WTC11 (cell line): ENCODE data around the gene USP11. TPM values are rescaled to one million over a fixed set of nuclear protein-coding genes. Genes with fewer than 3 reads are reported as not detected.

ENCODE experiments used
- ATAC-seq: fragments of 200-7000 bp; cut with Tn5 transposase; 2 replicates; pipeline ENCODE4 v1.10.0; 2021; ENCODE audit warnings: mild to moderate bottlenecking, moderate library complexity
- CTCF ChIA-PET: fragments of 300-600 bp; sonication (Branson Sonifier 250); formaldehyde crosslinking; loops from one replicate; lab custom pipeline; 2021; ENCODE audit warnings: antibody characterized with exemption; lab: Charles Lee
- POLR2A ChIA-PET: fragments of 350-600 bp; sonication (Branson Sonifier 250); formaldehyde crosslinking; loops from one replicate; lab custom pipeline; 2021; ENCODE audit warnings: antibody characterized with exemption; lab: Charles Lee
- DNase-seq: peaks from one replicate; pipeline ENCODE4 v3.0.0; 2021; ENCODE audit warnings: low spot score
- H3K27ac Mint-ChIP-seq: 2 replicates; pipeline ENCODE4 v1.8.0; 2021; ENCODE audit warnings: mixed read lengths
- H3K27me3 Mint-ChIP-seq: 2 replicates; pipeline ENCODE4 v1.8.0; 2021; ENCODE audit warnings: low read depth, mild to moderate bottlenecking, moderate library complexity, mixed read lengths
- H3K36me3 Mint-ChIP-seq: 2 replicates; pipeline ENCODE4 v1.8.0; 2021; ENCODE audit warnings: mixed read lengths
- H3K4me1 Mint-ChIP-seq: 2 replicates; pipeline ENCODE4 v1.8.0; 2022; ENCODE audit warnings: mixed read lengths
- H3K4me3 Mint-ChIP-seq: 2 replicates; pipeline ENCODE4 v1.8.0; 2021; ENCODE audit warnings: mild to moderate bottlenecking, moderate library complexity, mixed read lengths
- H3K9me3 Mint-ChIP-seq: 2 replicates; pipeline ENCODE4 v1.8.0; 2021; ENCODE audit warnings: mixed read lengths
- ATF1 ChIP-seq: sonication (generic); formaldehyde crosslinking; IDR thresholded peaks from 2 replicates; pipeline ENCODE4 v1.8.1; 2023; ENCODE audit warnings: mild to moderate bottlenecking, moderate library complexity, missing genetic modification reagents
- IRF2 ChIP-seq: sonication (generic); formaldehyde crosslinking; IDR thresholded peaks from 2 replicates; pipeline ENCODE4 v1.8.0; 2022; ENCODE audit warnings: low read depth, missing genetic modification reagents, borderline replicate concordance
- MXD4 ChIP-seq: fragments of 250-450 bp; sonication (Bioruptor Pico); IDR thresholded peaks from 2 replicates; pipeline ENCODE4 v1.8.0; 2021; ENCODE audit warnings: mild to moderate bottlenecking, moderate library complexity, borderline replicate concordance
- NR1H2 ChIP-seq: sonication (generic); formaldehyde crosslinking; IDR thresholded peaks from 2 replicates; pipeline ENCODE4 v1.9.0; 2021; ENCODE audit warnings: mild to moderate bottlenecking, moderate library complexity, missing genetic modification reagents
- NR2C2 ChIP-seq: sonication (generic); formaldehyde crosslinking; IDR thresholded peaks from 2 replicates; pipeline ENCODE4 v1.8.0; 2022; ENCODE audit warnings: mild to moderate bottlenecking, missing genetic modification reagents
- NR3C1 ChIP-seq: sonication (generic); formaldehyde crosslinking; conservative IDR thresholded peaks from 2 replicates; pipeline ENCODE4 v1.8.1; 2023; ENCODE audit warnings: low read depth, mild to moderate bottlenecking, missing genetic modification reagents
- PRRX2 ChIP-seq: fragments of 250-450 bp; sonication (Bioruptor Pico); IDR thresholded peaks from 2 replicates; pipeline ENCODE4 v1.8.0; 2021; ENCODE audit warnings: mild to moderate bottlenecking
- RELA ChIP-seq: sonication (generic); formaldehyde crosslinking; IDR thresholded peaks from 2 replicates; pipeline ENCODE4 v1.8.1; 2022; ENCODE audit warnings: missing genetic modification reagents, mild to moderate bottlenecking, borderline replicate concordance
- TCF7 ChIP-seq: sonication (generic); formaldehyde crosslinking; IDR thresholded peaks from 2 replicates; pipeline ENCODE4 v1.8.0; 2022; ENCODE audit warnings: mild to moderate bottlenecking, low read depth, missing genetic modification reagents, moderate library complexity
- ZNF232 ChIP-seq: sonication (generic); formaldehyde crosslinking; IDR thresholded peaks from 2 replicates; pipeline ENCODE4 v1.8.0; 2022; ENCODE audit warnings: mild to moderate bottlenecking, missing genetic modification reagents
- ZNF423 ChIP-seq: fragments of 250-450 bp; sonication (Bioruptor Pico); IDR thresholded peaks from 2 replicates; pipeline ENCODE4 v2.1.2; 2022; ENCODE audit warnings: mild to moderate bottlenecking, moderate library complexity
- ZNF671 ChIP-seq: fragments of 250-450 bp; sonication (Bioruptor Pico); IDR thresholded peaks from 2 replicates; pipeline ENCODE4 v1.8.0; 2021; ENCODE audit warnings: mild to moderate bottlenecking
- total RNA-seq: library from RNA; stranded (reverse); gene quantifications from 3 replicates; pipeline ENCODE4 v1.2.3, GENCODE V29; 2021
- TF ChIP-seq, protein P1 (sequence below): fragments of 250-450 bp; sonication (Bioruptor Pico); IDR thresholded peaks from 2 replicates; pipeline ENCODE4 v1.9.0; 2021; ENCODE audit warnings: mild to moderate bottlenecking
- TF ChIP-seq, protein P2 (sequence below): sonication (generic); formaldehyde crosslinking; IDR thresholded peaks from 2 replicates; pipeline ENCODE4 v1.8.0; 2023; ENCODE audit warnings: missing genetic modification reagents, mild to moderate bottlenecking, borderline replicate concordance
- TF ChIP-seq, protein P3 (sequence below): fragments of 250-450 bp; sonication (Bioruptor Pico); IDR thresholded peaks from 2 replicates; pipeline ENCODE4 v1.9.0; 2021; ENCODE audit warnings: mild to moderate bottlenecking, borderline replicate concordance
- TF ChIP-seq, protein P4 (sequence below): sonication (generic); formaldehyde crosslinking; IDR thresholded peaks from 2 replicates; pipeline ENCODE4 v1.8.1; 2023; ENCODE audit warnings: mild to moderate bottlenecking, missing genetic modification reagents
- TF ChIP-seq, protein P5 (sequence below): sonication (generic); formaldehyde crosslinking; IDR thresholded peaks from 2 replicates; pipeline ENCODE4 v1.8.0; 2023; ENCODE audit warnings: missing genetic modification reagents
- TF ChIP-seq, protein P6 (sequence below): sonication (generic); formaldehyde crosslinking; IDR thresholded peaks from 2 replicates; pipeline ENCODE4 v1.8.0; 2022; ENCODE audit warnings: mild to moderate bottlenecking, missing genetic modification reagents

Gene USP11
- total RNA-seq, 1 experiment from 2014 or later: 86.8 TPM

DNA sequence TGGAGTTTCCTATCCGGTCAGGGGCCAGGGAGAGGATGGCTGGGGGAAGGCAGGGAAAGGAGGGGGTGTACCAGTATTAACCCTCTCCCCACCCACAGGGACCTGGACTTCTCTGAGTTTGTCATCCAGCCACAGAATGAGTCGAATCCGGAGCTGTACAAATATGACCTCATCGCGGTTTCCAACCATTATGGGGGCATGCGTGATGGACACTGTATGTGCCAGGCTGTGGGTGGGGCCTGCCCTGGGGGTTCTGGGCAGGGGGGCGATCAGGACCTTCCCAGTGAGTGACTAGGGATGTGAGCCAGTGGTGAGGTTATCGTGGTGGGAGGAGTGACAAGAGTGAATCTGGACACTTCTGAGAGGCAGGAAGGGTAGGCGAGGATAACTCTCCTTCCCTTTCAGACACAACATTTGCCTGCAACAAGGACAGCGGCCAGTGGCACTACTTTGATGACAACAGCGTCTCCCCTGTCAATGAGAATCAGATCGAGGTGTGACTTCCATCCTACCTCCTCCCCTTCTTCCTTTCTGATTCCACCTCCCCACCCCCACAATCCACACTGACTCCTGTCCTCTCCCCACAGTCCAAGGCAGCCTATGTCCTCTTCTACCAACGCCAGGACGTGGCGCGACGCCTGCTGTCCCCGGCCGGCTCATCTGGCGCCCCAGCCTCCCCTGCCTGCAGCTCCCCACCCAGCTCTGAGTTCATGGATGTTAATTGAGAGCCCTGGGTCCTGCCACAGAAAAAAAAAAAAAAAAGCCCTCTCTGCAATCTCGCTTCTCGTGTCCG, 14.6 kb downstream of the USP11 start:
- no peak for ATAC-seq
- Mint-ChIP-seq H3K4me1 (no peaks in the 10 kb centered on the region), H3K27ac (no peak overlapping the region), H3K27me3 (no peaks in the 10 kb centered on the region), H3K9me3 (no peaks in the 10 kb centered on the region), H3K4me3 (no peak overlapping the region), H3K36me3 (peaks cover 28% of the 10 kb centered on the region)
- TF ChIP-seq IRF2 (CRISPR knock-in tag) (no peak), TCF7 (CRISPR knock-in tag) (no peak), ZNF232 (no peak), RELA (CRISPR knock-in tag) (no peak), NR3C1 (CRISPR knock-in tag) (no peak), ZNF423 (CRISPR knock-in tag) (no peak), NR1H2 (CRISPR knock-in tag) (no peak)
- TF ChIP-seq, protein P1, sequence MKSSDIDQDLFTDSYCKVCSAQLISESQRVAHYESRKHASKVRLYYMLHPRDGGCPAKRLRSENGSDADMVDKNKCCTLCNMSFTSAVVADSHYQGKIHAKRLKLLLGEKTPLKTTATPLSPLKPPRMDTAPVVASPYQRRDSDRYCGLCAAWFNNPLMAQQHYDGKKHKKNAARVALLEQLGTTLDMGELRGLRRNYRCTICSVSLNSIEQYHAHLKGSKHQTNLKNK (CRISPR knock-in tag): no peak
- TF ChIP-seq, protein P2, sequence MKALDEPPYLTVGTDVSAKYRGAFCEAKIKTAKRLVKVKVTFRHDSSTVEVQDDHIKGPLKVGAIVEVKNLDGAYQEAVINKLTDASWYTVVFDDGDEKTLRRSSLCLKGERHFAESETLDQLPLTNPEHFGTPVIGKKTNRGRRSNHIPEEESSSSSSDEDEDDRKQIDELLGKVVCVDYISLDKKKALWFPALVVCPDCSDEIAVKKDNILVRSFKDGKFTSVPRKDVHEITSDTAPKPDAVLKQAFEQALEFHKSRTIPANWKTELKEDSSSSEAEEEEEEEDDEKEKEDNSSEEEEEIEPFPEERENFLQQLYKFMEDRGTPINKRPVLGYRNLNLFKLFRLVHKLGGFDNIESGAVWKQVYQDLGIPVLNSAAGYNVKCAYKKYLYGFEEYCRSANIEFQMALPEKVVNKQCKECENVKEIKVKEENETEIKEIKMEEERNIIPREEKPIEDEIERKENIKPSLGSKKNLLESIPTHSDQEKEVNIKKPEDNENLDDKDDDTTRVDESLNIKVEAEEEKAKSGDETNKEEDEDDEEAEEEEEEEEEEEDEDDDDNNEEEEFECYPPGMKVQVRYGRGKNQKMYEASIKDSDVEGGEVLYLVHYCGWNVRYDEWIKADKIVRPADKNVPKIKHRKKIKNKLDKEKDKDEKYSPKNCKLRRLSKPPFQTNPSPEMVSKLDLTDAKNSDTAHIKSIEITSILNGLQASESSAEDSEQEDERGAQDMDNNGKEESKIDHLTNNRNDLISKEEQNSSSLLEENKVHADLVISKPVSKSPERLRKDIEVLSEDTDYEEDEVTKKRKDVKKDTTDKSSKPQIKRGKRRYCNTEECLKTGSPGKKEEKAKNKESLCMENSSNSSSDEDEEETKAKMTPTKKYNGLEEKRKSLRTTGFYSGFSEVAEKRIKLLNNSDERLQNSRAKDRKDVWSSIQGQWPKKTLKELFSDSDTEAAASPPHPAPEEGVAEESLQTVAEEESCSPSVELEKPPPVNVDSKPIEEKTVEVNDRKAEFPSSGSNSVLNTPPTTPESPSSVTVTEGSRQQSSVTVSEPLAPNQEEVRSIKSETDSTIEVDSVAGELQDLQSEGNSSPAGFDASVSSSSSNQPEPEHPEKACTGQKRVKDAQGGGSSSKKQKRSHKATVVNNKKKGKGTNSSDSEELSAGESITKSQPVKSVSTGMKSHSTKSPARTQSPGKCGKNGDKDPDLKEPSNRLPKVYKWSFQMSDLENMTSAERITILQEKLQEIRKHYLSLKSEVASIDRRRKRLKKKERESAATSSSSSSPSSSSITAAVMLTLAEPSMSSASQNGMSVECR (CRISPR knock-in tag): no peak
- TF ChIP-seq, protein P3, sequence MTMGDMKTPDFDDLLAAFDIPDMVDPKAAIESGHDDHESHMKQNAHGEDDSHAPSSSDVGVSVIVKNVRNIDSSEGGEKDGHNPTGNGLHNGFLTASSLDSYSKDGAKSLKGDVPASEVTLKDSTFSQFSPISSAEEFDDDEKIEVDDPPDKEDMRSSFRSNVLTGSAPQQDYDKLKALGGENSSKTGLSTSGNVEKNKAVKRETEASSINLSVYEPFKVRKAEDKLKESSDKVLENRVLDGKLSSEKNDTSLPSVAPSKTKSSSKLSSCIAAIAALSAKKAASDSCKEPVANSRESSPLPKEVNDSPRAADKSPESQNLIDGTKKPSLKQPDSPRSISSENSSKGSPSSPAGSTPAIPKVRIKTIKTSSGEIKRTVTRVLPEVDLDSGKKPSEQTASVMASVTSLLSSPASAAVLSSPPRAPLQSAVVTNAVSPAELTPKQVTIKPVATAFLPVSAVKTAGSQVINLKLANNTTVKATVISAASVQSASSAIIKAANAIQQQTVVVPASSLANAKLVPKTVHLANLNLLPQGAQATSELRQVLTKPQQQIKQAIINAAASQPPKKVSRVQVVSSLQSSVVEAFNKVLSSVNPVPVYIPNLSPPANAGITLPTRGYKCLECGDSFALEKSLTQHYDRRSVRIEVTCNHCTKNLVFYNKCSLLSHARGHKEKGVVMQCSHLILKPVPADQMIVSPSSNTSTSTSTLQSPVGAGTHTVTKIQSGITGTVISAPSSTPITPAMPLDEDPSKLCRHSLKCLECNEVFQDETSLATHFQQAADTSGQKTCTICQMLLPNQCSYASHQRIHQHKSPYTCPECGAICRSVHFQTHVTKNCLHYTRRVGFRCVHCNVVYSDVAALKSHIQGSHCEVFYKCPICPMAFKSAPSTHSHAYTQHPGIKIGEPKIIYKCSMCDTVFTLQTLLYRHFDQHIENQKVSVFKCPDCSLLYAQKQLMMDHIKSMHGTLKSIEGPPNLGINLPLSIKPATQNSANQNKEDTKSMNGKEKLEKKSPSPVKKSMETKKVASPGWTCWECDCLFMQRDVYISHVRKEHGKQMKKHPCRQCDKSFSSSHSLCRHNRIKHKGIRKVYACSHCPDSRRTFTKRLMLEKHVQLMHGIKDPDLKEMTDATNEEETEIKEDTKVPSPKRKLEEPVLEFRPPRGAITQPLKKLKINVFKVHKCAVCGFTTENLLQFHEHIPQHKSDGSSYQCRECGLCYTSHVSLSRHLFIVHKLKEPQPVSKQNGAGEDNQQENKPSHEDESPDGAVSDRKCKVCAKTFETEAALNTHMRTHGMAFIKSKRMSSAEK (CRISPR knock-in tag): no peak
- DNase-seq: no peak
- POLR2A ChIA-PET: interaction anchor here (0.7 kb wide), 1 partner anchor 1728 kb away, joined by 4 read pairs; no protein-coding TSS in a partner anchor
- CTCF ChIA-PET: no interaction called here

DNA sequence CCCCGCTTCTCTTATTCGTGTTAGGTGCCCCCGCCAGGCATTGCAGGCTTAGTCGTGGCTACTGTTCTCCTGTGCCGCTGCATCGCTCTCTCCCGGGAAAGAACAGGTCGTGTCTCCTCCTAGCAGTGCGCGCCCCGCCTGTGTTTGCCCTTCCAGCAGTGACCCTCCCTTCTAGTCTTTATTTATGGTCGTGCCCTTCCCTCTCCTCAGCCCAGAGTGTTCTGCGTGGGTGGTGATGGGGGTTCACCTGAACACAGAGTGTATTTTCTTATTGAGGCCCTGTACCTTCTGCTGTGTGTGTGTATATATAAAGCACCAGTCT, 15.2 kb downstream of the USP11 start:
- no peak overlapping the region for H3K4me3 Mint-ChIP-seq
- DNase-seq (no peak), ATAC-seq (no peak)
- CTCF ChIA-PET: no interaction called here
- no peaks in the 10 kb centered on the region for H3K9me3 Mint-ChIP-seq
- peaks cover 23% of the 10 kb centered on the region for H3K36me3 Mint-ChIP-seq
- POLR2A ChIA-PET: interaction anchor here (0.7 kb wide), 1 partner anchor 1729 kb away, joined by 4 read pairs; no protein-coding TSS in a partner anchor
- H3K27ac Mint-ChIP-seq: no peak overlapping the region
- no peaks in the 10 kb centered on the region for H3K27me3 Mint-ChIP-seq
- H3K4me1 Mint-ChIP-seq: no peaks in the 10 kb centered on the region
- TF ChIP-seq MXD4 (CRISPR knock-in tag) (no peak), ZNF423 (CRISPR knock-in tag) (no peak), PRRX2 (CRISPR knock-in tag) (no peak), ATF1 (CRISPR knock-in tag) (no peak), NR2C2 (CRISPR knock-in tag) (no peak), RELA (CRISPR knock-in tag) (no peak), ZNF671 (CRISPR knock-in tag) (no peak)
- TF ChIP-seq, protein P4, sequence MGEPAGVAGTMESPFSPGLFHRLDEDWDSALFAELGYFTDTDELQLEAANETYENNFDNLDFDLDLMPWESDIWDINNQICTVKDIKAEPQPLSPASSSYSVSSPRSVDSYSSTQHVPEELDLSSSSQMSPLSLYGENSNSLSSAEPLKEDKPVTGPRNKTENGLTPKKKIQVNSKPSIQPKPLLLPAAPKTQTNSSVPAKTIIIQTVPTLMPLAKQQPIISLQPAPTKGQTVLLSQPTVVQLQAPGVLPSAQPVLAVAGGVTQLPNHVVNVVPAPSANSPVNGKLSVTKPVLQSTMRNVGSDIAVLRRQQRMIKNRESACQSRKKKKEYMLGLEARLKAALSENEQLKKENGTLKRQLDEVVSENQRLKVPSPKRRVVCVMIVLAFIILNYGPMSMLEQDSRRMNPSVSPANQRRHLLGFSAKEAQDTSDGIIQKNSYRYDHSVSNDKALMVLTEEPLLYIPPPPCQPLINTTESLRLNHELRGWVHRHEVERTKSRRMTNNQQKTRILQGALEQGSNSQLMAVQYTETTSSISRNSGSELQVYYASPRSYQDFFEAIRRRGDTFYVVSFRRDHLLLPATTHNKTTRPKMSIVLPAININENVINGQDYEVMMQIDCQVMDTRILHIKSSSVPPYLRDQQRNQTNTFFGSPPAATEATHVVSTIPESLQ (CRISPR knock-in tag): no peak
- TF ChIP-seq, protein P5, sequence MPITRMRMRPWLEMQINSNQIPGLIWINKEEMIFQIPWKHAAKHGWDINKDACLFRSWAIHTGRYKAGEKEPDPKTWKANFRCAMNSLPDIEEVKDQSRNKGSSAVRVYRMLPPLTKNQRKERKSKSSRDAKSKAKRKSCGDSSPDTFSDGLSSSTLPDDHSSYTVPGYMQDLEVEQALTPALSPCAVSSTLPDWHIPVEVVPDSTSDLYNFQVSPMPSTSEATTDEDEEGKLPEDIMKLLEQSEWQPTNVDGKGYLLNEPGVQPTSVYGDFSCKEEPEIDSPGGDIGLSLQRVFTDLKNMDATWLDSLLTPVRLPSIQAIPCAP: no peak
- TF ChIP-seq, protein P6, sequence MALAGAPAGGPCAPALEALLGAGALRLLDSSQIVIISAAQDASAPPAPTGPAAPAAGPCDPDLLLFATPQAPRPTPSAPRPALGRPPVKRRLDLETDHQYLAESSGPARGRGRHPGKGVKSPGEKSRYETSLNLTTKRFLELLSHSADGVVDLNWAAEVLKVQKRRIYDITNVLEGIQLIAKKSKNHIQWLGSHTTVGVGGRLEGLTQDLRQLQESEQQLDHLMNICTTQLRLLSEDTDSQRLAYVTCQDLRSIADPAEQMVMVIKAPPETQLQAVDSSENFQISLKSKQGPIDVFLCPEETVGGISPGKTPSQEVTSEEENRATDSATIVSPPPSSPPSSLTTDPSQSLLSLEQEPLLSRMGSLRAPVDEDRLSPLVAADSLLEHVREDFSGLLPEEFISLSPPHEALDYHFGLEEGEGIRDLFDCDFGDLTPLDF (CRISPR knock-in tag): no peak
